HCT116 (cell line): ENCODE results near the gene EGFL7. TPM values are rescaled to one million over a fixed set of nuclear protein-coding genes. Genes with fewer than 3 reads are reported as not detected.

Experiments
- ATAC-seq: fragments of 200-7000 bp; cut with Tn5 transposase; 2 replicates; pipeline ENCODE4 v1.9.1; 2020; ENCODE audit warnings: mild to moderate bottlenecking, moderate library complexity
- BruUV-seq: library from RNA; stranded (reverse); fragments of 400-500 nt; replicated peaks from 2 replicates; lab custom pipeline; 2021; lab: Mats Ljungman, UMichigan
- CTCF ChIA-PET: fragments of 300-600 bp; sonication (Branson Sonifier 250); formaldehyde crosslinking; loops from one replicate; lab custom pipeline; 2021; ENCODE audit warnings: antibody characterized with exemption; lab: Charles Lee
- POLR2A ChIA-PET: fragments of 300-600, 350-600 bp; sonication (Branson Sonifier 250); formaldehyde crosslinking; loops from one replicate; lab custom pipeline; 2021; ENCODE audit warnings: antibody characterized with exemption; lab: Charles Lee
- RAD21 ChIA-PET, 2 experiments: fragments of 300-600 bp; sonication (Branson Sonifier 250); formaldehyde crosslinking; loops; one replicate each; lab custom pipeline; 2023; ENCODE audit warnings: low total read pairs in 2 of 2; ENCODE audit not compliant: uncharacterized antibody in 2 of 2, unreplicated experiment in 2 of 2, low non-redundant PET in 1 of 2; lab: Charles Lee
- DNase-seq: peaks from one replicate; pipeline ENCODE4 v3.0.0-alpha.2; 2010; ENCODE audit warnings: low read depth, low spot score
- H2AFZ ChIP-seq: fragments of 200-600 bp; shearing (Covaris generic), sonication (generic); 2 replicates; pipeline ENCODE4 v1.6.1; 2017; ENCODE audit warnings: low read depth, mixed run types, mixed read lengths, antibody characterized with exemption, low read length; ENCODE audit not compliant: poor library complexity, severe bottlenecking
- H3K27ac ChIP-seq: 2 replicates; pipeline ENCODE4 v1.5.1; 2012; ENCODE audit warnings: low read depth, low read length
- H3K27me3 ChIP-seq: fragments of 200-600 bp; sonication (generic); 2 replicates; pipeline ENCODE4 v1.6.1; 2016; ENCODE audit warnings: mixed run types, low read length, mixed read lengths; ENCODE audit not compliant: insufficient read depth
- H3K36me3 ChIP-seq, 2 experiments: fragments of 200-500 bp in 1 of 2; fragments of 200-600 bp in 1 of 2; sonication (Bioruptor generic) in 1 of 2; sonication (generic) in 1 of 2; 2 replicates each; pipeline versions ENCODE4 v1.5.1 to v1.6.1; 2014 to 2016; ENCODE audit warnings: low read length in 2 of 2, inconsistent platforms in 1 of 2, mixed read lengths in 1 of 2, mixed run types in 1 of 2; ENCODE audit not compliant: insufficient read depth in 2 of 2, control insufficient read depth in 1 of 2
- H3K4me1 ChIP-seq, 2 experiments: fragments of 200-600 bp in 1 of 2; sonication (generic) in 1 of 2; 2 replicates each; pipeline versions ENCODE4 v1.5.1 to v1.6.1; 2012 to 2017; ENCODE audit warnings: low read length in 2 of 2, inconsistent platforms in 1 of 2, mild to moderate bottlenecking in 1 of 2, mixed read lengths in 1 of 2, mixed run types in 1 of 2, moderate library complexity in 1 of 2; ENCODE audit not compliant: insufficient read depth in 2 of 2, control insufficient read depth in 1 of 2
- H3K4me2 ChIP-seq: fragments of 200-600 bp; sonication (generic); 2 replicates; pipeline ENCODE4 v1.6.1; 2017; ENCODE audit warnings: mixed run types, low read length, mixed read lengths
- H3K4me3 ChIP-seq, 2 experiments: fragments of 200-600 bp in 1 of 2; sonication (generic) in 1 of 2; replicated peaks in 1 of 2; 2 replicates each; pipeline ENCODE4 v1.5.1; 2011 to 2016; ENCODE audit warnings: low read length in 2 of 2, control low read depth in 1 of 2, low read depth in 1 of 2, mild to moderate bottlenecking in 1 of 2, mixed read lengths in 1 of 2, mixed run types in 1 of 2
- H3K79me2 ChIP-seq: fragments of 200-600 bp; sonication (generic); 2 replicates; pipeline ENCODE4 v1.6.1; 2017; ENCODE audit warnings: mild to moderate bottlenecking, mixed run types, low read length, moderate library complexity, mixed read lengths; ENCODE audit not compliant: insufficient read depth
- H3K9ac ChIP-seq: fragments of 200-600 bp; sonication (generic); 2 replicates; pipeline ENCODE4 v1.6.1; 2016; ENCODE audit warnings: low read length, mixed read lengths
- H3K9me2 ChIP-seq: fragments of 200-600 bp; sonication (generic), shearing (Covaris generic); 2 replicates; pipeline ENCODE4 v1.6.1; 2017; ENCODE audit warnings: mixed run types, mild to moderate bottlenecking, moderate library complexity; ENCODE audit not compliant: insufficient read depth
- H3K9me3 ChIP-seq, 2 experiments: fragments of 200-500 bp in 1 of 2; fragments of 200-600 bp in 1 of 2; sonication (Bioruptor generic) in 1 of 2; sonication (generic) in 1 of 2; 2 replicates each; pipeline ENCODE4 v1.6.1; 2014 to 2017; ENCODE audit warnings: low read length in 2 of 2, mixed read lengths in 2 of 2, inconsistent platforms in 1 of 2, low read depth in 1 of 2, mild to moderate bottlenecking in 1 of 2, mixed run types in 1 of 2, moderate library complexity in 1 of 2; ENCODE audit not compliant: control insufficient read depth in 1 of 2, insufficient read depth in 1 of 2
- H4K20me1 ChIP-seq: fragments of 200-600 bp; sonication (generic), shearing (Covaris generic); 2 replicates; pipeline ENCODE4 v1.6.1; 2017; ENCODE audit warnings: mixed run types, mild to moderate bottlenecking, moderate library complexity; ENCODE audit not compliant: insufficient read depth
- ELF1 ChIP-seq: IDR thresholded peaks from 2 replicates; pipeline ENCODE4 v1.6.1; 2012; ENCODE audit warnings: low read depth, borderline replicate concordance
- JUND ChIP-seq: IDR thresholded peaks from 2 replicates; pipeline ENCODE4 v1.6.1; 2012
- SP1 ChIP-seq: IDR thresholded peaks from 2 replicates; pipeline ENCODE4 v1.6.1; 2012; ENCODE audit warnings: low read depth
- intact Hi-C: fragments of 100-400 bp; cut with micrococcal nuclease; formaldehyde crosslinking; loops from 2 replicates; pipeline ENCODE4 v1.10.0; 2022
- total RNA-seq: library from RNA; stranded (reverse); gene quantifications from one replicate; pipeline ENCODE4 v1.2.1, GENCODE V29; 2021; ENCODE audit not compliant: unreplicated experiment
- TF ChIP-seq, protein P1 (sequence below), 3 experiments: fragments of 200-600 bp in 1 of 3; sonication (generic) in 1 of 3; IDR thresholded peaks in 2 of 3; conservative IDR thresholded peaks in 1 of 3; 2 replicates each; pipeline ENCODE4 v1.5.1; 2012 to 2017; ENCODE audit warnings: low read depth in 2 of 3, low read length in 2 of 3, antibody characterized with exemption in 1 of 3, borderline replicate concordance in 1 of 3, control low read depth in 1 of 3, mild to moderate bottlenecking in 1 of 3, mixed read lengths in 1 of 3, mixed run types in 1 of 3, moderate library complexity in 1 of 3; ENCODE audit not compliant: insufficient read depth in 1 of 3
- TF ChIP-seq, protein P2 (sequence below): IDR thresholded peaks from 2 replicates; pipeline ENCODE4 v1.6.1; 2012

Gene EGFL7
- total RNA-seq, 1 experiment from 2014 or later, result 82.0 TPM

DNA sequence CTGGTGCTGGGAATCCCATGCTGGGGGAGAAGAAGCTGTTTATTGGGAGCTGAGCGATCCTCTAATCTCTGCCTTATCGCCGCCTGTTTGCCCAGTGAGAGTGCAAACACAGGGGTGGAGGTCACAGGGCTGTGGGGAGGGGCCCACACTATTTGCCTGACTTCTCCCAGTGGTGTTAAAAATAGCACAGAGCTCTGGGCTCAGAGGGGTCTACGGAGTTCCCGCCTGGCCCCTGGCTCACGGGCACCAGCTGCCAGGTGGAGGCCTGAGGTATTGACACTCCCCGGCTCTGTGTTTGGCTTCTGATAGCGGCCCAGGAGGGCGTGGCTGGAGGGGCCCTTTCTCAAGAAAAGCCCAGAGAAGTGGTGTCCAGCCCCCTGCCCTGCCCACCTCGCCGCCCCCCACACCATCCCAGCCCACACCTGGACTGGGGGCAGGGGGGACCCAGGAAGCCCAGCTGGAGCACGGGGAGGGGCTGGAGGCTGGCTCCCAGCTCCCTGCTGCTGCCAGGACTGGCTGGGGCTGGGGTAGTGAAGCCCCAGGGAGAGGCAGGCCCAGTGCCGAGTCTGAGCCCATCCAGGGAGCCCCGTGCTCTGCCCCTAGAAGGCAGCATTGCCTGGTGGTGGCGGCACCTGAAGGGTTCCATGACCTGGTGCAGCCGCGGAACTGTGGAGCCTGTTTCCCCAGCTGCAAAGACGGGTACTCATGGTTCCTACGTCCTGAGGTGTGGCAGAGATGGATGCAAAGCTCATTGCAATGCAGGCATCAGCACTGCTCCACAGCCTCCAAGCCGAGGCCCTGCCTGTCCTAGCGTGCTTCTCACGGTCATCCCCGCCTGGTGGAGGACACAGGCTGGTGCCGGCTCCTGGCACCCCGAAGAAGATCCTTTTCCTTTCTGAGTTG lies 35.7 kb upstream of the EGFL7 start:
- no peaks in the 10 kb centered on the region for H3K79me2 ChIP-seq
- no peaks in the 10 kb centered on the region for H3K9me2 ChIP-seq
- peaks cover 0 to 7% of the 10 kb centered on the region in 2 experiments; a peak in 2 of 4 replicates for H3K4me1 ChIP-seq
- no peak overlapping the region for H3K27ac ChIP-seq
- H2AFZ ChIP-seq, result no peak overlapping the region
- H4K20me1 ChIP-seq, result no peaks in the 10 kb centered on the region
- no peak overlapping the region for H3K4me3 ChIP-seq
- H3K36me3 ChIP-seq, result no peaks in the 10 kb centered on the region
- ChIA-PET CTCF (interaction anchor here (7.4 kb wide), 1 partner anchor 140 kb away, joined by 108 read pairs; no protein-coding TSS in a partner anchor), RAD21 (interaction anchor here in 1 of 2 experiments (0.8 kb wide), 1 partner anchor 142 kb away, joined by 3 read pairs; no protein-coding TSS in a partner anchor), POLR2A (no interaction called here)
- ATAC-seq (no peak), DNase-seq (no peak)
- H3K9ac ChIP-seq, result no peak overlapping the region
- peaks cover 0 to 5% of the 10 kb centered on the region in 2 experiments; a peak in 1 of 4 replicates for H3K9me3 ChIP-seq
- H3K27me3 ChIP-seq, result no peaks in the 10 kb centered on the region
- no peak for TF ChIP-seq SP1
- TF ChIP-seq JUND, result no peak
- TF ChIP-seq ELF1, result no peak
- TF ChIP-seq, protein P1, sequence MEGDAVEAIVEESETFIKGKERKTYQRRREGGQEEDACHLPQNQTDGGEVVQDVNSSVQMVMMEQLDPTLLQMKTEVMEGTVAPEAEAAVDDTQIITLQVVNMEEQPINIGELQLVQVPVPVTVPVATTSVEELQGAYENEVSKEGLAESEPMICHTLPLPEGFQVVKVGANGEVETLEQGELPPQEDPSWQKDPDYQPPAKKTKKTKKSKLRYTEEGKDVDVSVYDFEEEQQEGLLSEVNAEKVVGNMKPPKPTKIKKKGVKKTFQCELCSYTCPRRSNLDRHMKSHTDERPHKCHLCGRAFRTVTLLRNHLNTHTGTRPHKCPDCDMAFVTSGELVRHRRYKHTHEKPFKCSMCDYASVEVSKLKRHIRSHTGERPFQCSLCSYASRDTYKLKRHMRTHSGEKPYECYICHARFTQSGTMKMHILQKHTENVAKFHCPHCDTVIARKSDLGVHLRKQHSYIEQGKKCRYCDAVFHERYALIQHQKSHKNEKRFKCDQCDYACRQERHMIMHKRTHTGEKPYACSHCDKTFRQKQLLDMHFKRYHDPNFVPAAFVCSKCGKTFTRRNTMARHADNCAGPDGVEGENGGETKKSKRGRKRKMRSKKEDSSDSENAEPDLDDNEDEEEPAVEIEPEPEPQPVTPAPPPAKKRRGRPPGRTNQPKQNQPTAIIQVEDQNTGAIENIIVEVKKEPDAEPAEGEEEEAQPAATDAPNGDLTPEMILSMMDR (IDR thresholded peaks at IDR 0.05 in 2 of 3, conservative IDR thresholded peaks at IDR 0.05 in 1 of 3; ENCODE audit: borderline replicate concordance in 1 of 3, insufficient read depth in 1 of 3, low read depth in 2 of 3, low read length in 2 of 3), result peak in 1 of 3 experiments; percentile 19; a peak in 1 of 6 replicates
- TF ChIP-seq, protein P2, sequence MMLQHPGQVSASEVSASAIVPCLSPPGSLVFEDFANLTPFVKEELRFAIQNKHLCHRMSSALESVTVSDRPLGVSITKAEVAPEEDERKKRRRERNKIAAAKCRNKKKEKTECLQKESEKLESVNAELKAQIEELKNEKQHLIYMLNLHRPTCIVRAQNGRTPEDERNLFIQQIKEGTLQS, result no peak
- BruUV-seq, result no TSS peak
- intact Hi-C loops, result no loop called here
- H3K4me2 ChIP-seq, result no peak overlapping the region
